H9 (cell line): ENCODE data around the gene ACSL4. TPM values are rescaled to one million over a fixed set of nuclear protein-coding genes. Genes with fewer than 3 reads are reported as not detected.

Source experiments
- DNase-seq: peaks from one replicate; pipeline ENCODE4 v3.0.0-alpha.2; 2017
- H2AFZ ChIP-seq: one replicate; pipeline ENCODE4 v1.6.1; 2013; ENCODE audit warnings: mild to moderate bottlenecking, low read length, control low read depth, moderate library complexity
- H2AK5ac ChIP-seq: 2 replicates; pipeline ENCODE4 v1.6.1; 2013; ENCODE audit warnings: low read length, control low read depth, mixed read lengths; ENCODE audit not compliant: insufficient read length
- H2BK120ac ChIP-seq: one replicate; pipeline ENCODE4 v1.6.1; 2013; ENCODE audit warnings: low read depth, mild to moderate bottlenecking, low read length, control low read depth, inconsistent platforms; ENCODE audit not compliant: poor library complexity, severe bottlenecking
- H2BK12ac ChIP-seq: 2 replicates; pipeline ENCODE4 v1.6.1; 2013; ENCODE audit warnings: low read length, control low read depth, mixed read lengths, low read depth; ENCODE audit not compliant: insufficient read length
- H2BK15ac ChIP-seq: 2 replicates; pipeline ENCODE4 v1.6.1; 2013; ENCODE audit warnings: low read depth, low read length, control low read depth
- H2BK20ac ChIP-seq: one replicate; pipeline ENCODE4 v1.6.1; 2013; ENCODE audit warnings: low read depth, mild to moderate bottlenecking, low read length, control low read depth, inconsistent platforms; ENCODE audit not compliant: poor library complexity, severe bottlenecking
- H2BK5ac ChIP-seq: 2 replicates; pipeline ENCODE4 v1.6.1; 2013; ENCODE audit warnings: low read length, control low read depth, mixed read lengths; ENCODE audit not compliant: insufficient read length
- H3K14ac ChIP-seq: 2 replicates; pipeline ENCODE4 v1.6.1; 2013; ENCODE audit warnings: low read length, control low read depth; ENCODE audit not compliant: insufficient read depth
- H3K18ac ChIP-seq: 2 replicates; pipeline ENCODE4 v1.6.1; 2013; ENCODE audit warnings: low read depth, mild to moderate bottlenecking, mixed read lengths, low read length, control low read depth; ENCODE audit not compliant: insufficient read length
- H3K23ac ChIP-seq: 2 replicates; pipeline ENCODE4 v1.6.1; 2013; ENCODE audit warnings: low read length, control low read depth, mixed read lengths, low read depth; ENCODE audit not compliant: insufficient read length
- H3K23me2 ChIP-seq: 2 replicates; pipeline ENCODE4 v1.6.1; 2013; ENCODE audit warnings: low read depth, mild to moderate bottlenecking, mixed read lengths, low read length, control low read depth; ENCODE audit not compliant: insufficient read length, poor library complexity, severe bottlenecking
- H3K27ac ChIP-seq: 2 replicates; pipeline ENCODE4 v1.5.1; 2013; ENCODE audit warnings: low read length, control low read depth, mixed read lengths, low read depth; ENCODE audit not compliant: insufficient read length
- H3K27me3 ChIP-seq: 2 replicates; pipeline ENCODE4 v1.6.1; 2013; ENCODE audit warnings: low read length, control low read depth, inconsistent platforms; ENCODE audit not compliant: insufficient read depth
- H3K4ac ChIP-seq: 2 replicates; pipeline ENCODE4 v1.6.1; 2013; ENCODE audit warnings: low read depth, mild to moderate bottlenecking, control low read depth, inconsistent platforms, low read length, moderate library complexity
- H3K4me1 ChIP-seq: 2 replicates; pipeline ENCODE4 v1.6.1; 2013; ENCODE audit warnings: low read length, control low read depth, inconsistent platforms; ENCODE audit not compliant: insufficient read depth
- H3K4me2 ChIP-seq: 2 replicates; pipeline ENCODE4 v1.6.1; 2013; ENCODE audit warnings: low read length, control low read depth, mixed read lengths; ENCODE audit not compliant: insufficient read length, insufficient read depth
- H3K56ac ChIP-seq: 2 replicates; pipeline ENCODE4 v1.6.1; 2013; ENCODE audit warnings: low read depth, mild to moderate bottlenecking, mixed read lengths, low read length, control low read depth; ENCODE audit not compliant: insufficient read length
- H3K79me1 ChIP-seq: 2 replicates; pipeline ENCODE4 v1.6.1; 2013; ENCODE audit warnings: low read depth, mild to moderate bottlenecking, moderate library complexity, low read length, control low read depth, inconsistent platforms; ENCODE audit not compliant: insufficient read depth, poor library complexity, severe bottlenecking
- H3K79me2 ChIP-seq: 2 replicates; pipeline ENCODE4 v1.6.1; 2013; ENCODE audit warnings: low read length, control low read depth, inconsistent platforms; ENCODE audit not compliant: insufficient read depth
- H3K9ac ChIP-seq: 2 replicates; pipeline ENCODE4 v1.6.1; 2013; ENCODE audit warnings: low read length, control low read depth, mixed read lengths; ENCODE audit not compliant: insufficient read length; ENCODE audit errors: extremely low read depth
- H3K9me3 ChIP-seq: one replicate; pipeline ENCODE4 v1.6.1; 2013; ENCODE audit warnings: low read depth, low read length, inconsistent platforms; ENCODE audit not compliant: control insufficient read depth
- H3T11ph ChIP-seq: one replicate; pipeline ENCODE4 v1.6.1; 2013; ENCODE audit warnings: mild to moderate bottlenecking, low read length, control low read depth, inconsistent platforms
- H4K20me1 ChIP-seq: one replicate; pipeline ENCODE4 v1.6.1; 2013; ENCODE audit not compliant: control insufficient read depth, insufficient read length, insufficient read depth
- H4K5ac ChIP-seq: 2 replicates; pipeline ENCODE4 v1.6.1; 2013; ENCODE audit warnings: low read depth, mild to moderate bottlenecking, mixed read lengths, low read length, control low read depth; ENCODE audit not compliant: insufficient read length
- H4K8ac ChIP-seq: replicated peaks from 2 replicates; pipeline ENCODE4 v1.6.1; 2013; ENCODE audit warnings: low read length, control low read depth, mixed read lengths, low read depth; ENCODE audit not compliant: insufficient read length
- H4K91ac ChIP-seq: 2 replicates; pipeline ENCODE4 v1.6.1; 2013; ENCODE audit warnings: low read depth, mild to moderate bottlenecking, moderate library complexity, mixed read lengths, low read length, control low read depth; ENCODE audit not compliant: insufficient read length
- H3K27ac Mint-ChIP-seq, 3 experiments: 2 replicates in 2 of 3; 3 replicates in 1 of 3; pipeline ENCODE4 v1.8.0; 2020 to 2021; ENCODE audit warnings: mixed read lengths in 3 of 3, mild to moderate bottlenecking in 1 of 3, moderate library complexity in 1 of 3
- H3K27me3 Mint-ChIP-seq: 2 replicates; pipeline ENCODE4 v1.8.0; 2021; ENCODE audit warnings: low read depth, mild to moderate bottlenecking, moderate library complexity, mixed read lengths
- H3K36me3 Mint-ChIP-seq, 3 experiments: 2 replicates in 2 of 3; 3 replicates in 1 of 3; pipeline ENCODE4 v1.8.0; 2020 to 2021; ENCODE audit warnings: low read depth in 3 of 3, mixed read lengths in 3 of 3; ENCODE audit not compliant: insufficient read depth in 1 of 3
- H3K4me1 Mint-ChIP-seq, 2 experiments: 2 replicates each; pipeline ENCODE4 v1.8.0; 2020; ENCODE audit warnings: mixed read lengths in 2 of 2
- H3K4me3 Mint-ChIP-seq, 2 experiments: 2 replicates in 1 of 2; 3 replicates in 1 of 2; pipeline ENCODE4 v1.8.0; 2020 to 2021; ENCODE audit warnings: mild to moderate bottlenecking in 2 of 2, mixed read lengths in 2 of 2, moderate library complexity in 1 of 2
- H3K9me3 Mint-ChIP-seq, 2 experiments: 2 replicates in 1 of 2; 3 replicates in 1 of 2; pipeline ENCODE4 v1.8.0; 2020; ENCODE audit warnings: mild to moderate bottlenecking in 2 of 2, mixed read lengths in 2 of 2, moderate library complexity in 1 of 2
- WGBS: extraction: QIAGEN DNeasy Blood & Tissue Kit; methylation state at CpG from one replicate; pipeline ENCODE4 v1.1.7; 2013; ENCODE audit warnings: missing lambda C conversion rate, low lambda C conversion rate, mixed read lengths; ENCODE audit not compliant: insufficient read length; ENCODE audit errors: extremely low coverage; 5-methylcytosine and 5-hydroxymethylcytosine counted together
- total RNA-seq: library from RNA; stranded (reverse); gene quantifications from 2 replicates; pipeline ENCODE4 v1.2.1, GENCODE V29; 2021
- TF ChIP-seq, protein P1 (sequence below): fragments of 200-600 bp; sonication (generic); conservative IDR thresholded peaks from 3 replicates; pipeline ENCODE4 v1.8.0; 2021; ENCODE audit warnings: antibody characterized with exemption, mild to moderate bottlenecking

Gene ACSL4
- total RNA-seq, 1 experiment from 2014 or later, result 41.6 TPM

DNA sequence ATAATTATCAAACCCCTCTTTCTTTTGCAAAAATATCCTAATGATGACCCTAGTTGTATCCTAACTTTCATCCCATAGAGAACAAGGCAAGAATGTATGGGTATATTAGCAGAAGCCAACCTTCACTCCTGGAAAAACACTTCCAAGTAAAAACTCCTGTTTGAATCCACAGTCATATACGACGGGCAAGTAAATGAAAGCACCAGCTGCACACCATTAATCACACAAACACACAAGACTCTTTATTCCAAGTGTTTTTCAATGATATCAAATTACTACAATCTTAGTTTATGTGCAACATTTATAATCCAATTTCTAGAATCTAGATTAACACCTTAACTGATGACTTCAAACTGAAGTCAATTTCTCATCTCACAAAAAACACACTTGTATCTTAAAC lies 22.9 kb downstream of the ACSL4 start:
- no peak overlapping the region for H2BK12ac ChIP-seq
- no peaks in the 10 kb centered on the region for H3K9me3 ChIP-seq
- no peaks in the 10 kb centered on the region for H3K9me3 Mint-ChIP-seq
- no peaks in the 10 kb centered on the region for H3K27me3 ChIP-seq
- no peak overlapping the region for H3K4me3 Mint-ChIP-seq
- no peak overlapping the region for H3K9ac ChIP-seq
- H2BK120ac ChIP-seq, result no peak overlapping the region
- no peak overlapping the region for H3T11ph ChIP-seq
- no peak overlapping the region for H3K18ac ChIP-seq
- 0 out of 7 replicates have a peak overlapping the region, but pooled peaks of 1 of the 3 experiments have one; percentile 43 for H3K27ac Mint-ChIP-seq
- H3K4me1 ChIP-seq, result no peaks in the 10 kb centered on the region
- H3K79me2 ChIP-seq, result peaks cover 13% of the 10 kb centered on the region; the same call in 1 of the 2 replicates
- H4K8ac ChIP-seq, result no peak overlapping the region
- H3K14ac ChIP-seq, result no peak overlapping the region
- no peak overlapping the region for H3K56ac ChIP-seq
- H3K79me1 ChIP-seq, result peaks cover 7% of the 10 kb centered on the region
- no peak overlapping the region for H3K27ac ChIP-seq
- no peaks in the 10 kb centered on the region for H3K23me2 ChIP-seq
- no peaks in the 10 kb centered on the region; a peak in 2 of 7 replicates for H3K36me3 Mint-ChIP-seq
- no peak overlapping the region for H3K4ac ChIP-seq
- peaks cover 6 to 8% of the 10 kb centered on the region in 2 experiments for H3K4me1 Mint-ChIP-seq
- no peak for DNase-seq
- no peak overlapping the region for H2BK20ac ChIP-seq
- TF ChIP-seq, protein P1, sequence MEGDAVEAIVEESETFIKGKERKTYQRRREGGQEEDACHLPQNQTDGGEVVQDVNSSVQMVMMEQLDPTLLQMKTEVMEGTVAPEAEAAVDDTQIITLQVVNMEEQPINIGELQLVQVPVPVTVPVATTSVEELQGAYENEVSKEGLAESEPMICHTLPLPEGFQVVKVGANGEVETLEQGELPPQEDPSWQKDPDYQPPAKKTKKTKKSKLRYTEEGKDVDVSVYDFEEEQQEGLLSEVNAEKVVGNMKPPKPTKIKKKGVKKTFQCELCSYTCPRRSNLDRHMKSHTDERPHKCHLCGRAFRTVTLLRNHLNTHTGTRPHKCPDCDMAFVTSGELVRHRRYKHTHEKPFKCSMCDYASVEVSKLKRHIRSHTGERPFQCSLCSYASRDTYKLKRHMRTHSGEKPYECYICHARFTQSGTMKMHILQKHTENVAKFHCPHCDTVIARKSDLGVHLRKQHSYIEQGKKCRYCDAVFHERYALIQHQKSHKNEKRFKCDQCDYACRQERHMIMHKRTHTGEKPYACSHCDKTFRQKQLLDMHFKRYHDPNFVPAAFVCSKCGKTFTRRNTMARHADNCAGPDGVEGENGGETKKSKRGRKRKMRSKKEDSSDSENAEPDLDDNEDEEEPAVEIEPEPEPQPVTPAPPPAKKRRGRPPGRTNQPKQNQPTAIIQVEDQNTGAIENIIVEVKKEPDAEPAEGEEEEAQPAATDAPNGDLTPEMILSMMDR, result no peak
- H3K27me3 Mint-ChIP-seq, result no peaks in the 10 kb centered on the region
- no peak overlapping the region for H4K91ac ChIP-seq
- H2BK15ac ChIP-seq, result no peak overlapping the region
- H2AFZ ChIP-seq, result no peak overlapping the region
- no peak overlapping the region for H3K4me2 ChIP-seq
- no peak overlapping the region for H2AK5ac ChIP-seq
- no peaks in the 10 kb centered on the region for H4K20me1 ChIP-seq
- no peak overlapping the region for H3K23ac ChIP-seq
- no peak overlapping the region for H4K5ac ChIP-seq
- H2BK5ac ChIP-seq, result no peak overlapping the region
- WGBS, result no CpG with 5 or more reads among the region's 2 CpGs
